Measurements from ENCODE around the gene SLPI. TPM values are rescaled to one million over a fixed set of nuclear protein-coding genes. Genes with fewer than 3 reads are reported as not detected.

Gene SLPI
- total and polyA plus RNA-seq, 2 donors (not counting 3 experiments of a cell fraction or from before 2014, with no cell fraction given) = not detected

DNA sequence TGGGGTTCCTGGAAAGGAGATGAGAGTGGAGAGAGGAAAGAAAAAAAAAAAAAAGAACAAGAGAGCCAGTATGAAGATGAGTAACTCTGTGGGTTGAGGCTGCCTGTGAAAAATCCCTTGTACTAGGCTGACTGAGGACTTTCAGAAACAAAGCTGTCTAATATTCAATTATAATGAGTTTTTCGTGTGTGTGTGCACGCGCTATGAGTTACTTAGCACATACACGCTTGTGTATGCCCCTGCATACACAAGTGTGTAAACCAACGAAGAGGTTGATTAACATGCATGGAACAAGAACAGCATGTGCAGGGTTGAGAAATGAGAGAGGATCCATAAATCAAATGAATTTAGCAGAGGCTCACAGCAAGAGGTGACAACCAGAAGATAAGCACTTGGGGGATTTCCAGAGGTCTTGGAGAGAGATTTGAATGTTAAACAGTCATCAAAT is 47.5 kb upstream of the SLPI start:
- POLR2A ChIA-PET = interaction anchor here (1.0 kb wide), 1 partner anchor 8 kb away, joined by 3 read pairs; no protein-coding TSS in a partner anchor
- no peak for DNase-seq (ENCODE audit: low read depth, low spot score)
- H3K4me3 ChIP-seq (replicated peaks in 1 of 3; ENCODE audit: insufficient read depth in 1 of 3, low read depth in 1 of 3, low read length in 3 of 3) = no peak overlapping the region
- H3K9me3 ChIP-seq (replicated peaks; ENCODE audit: control insufficient read depth, insufficient read depth, low read length) = no peaks in the 10 kb centered on the region
- H3K4me2 ChIP-seq (ENCODE audit: insufficient read depth, low read length) = no peak overlapping the region
- H3K9ac ChIP-seq (replicated peaks; ENCODE audit: extremely low read depth, insufficient read depth, low read length) = no peak overlapping the region
- peaks cover 7 to 15% of the 10 kb centered on the region in 2 experiments for H3K27me3 ChIP-seq (ENCODE audit: control insufficient read depth in 2 of 2, insufficient read depth in 2 of 2, low read length in 2 of 2)
- BruUV-seq (replicated peaks) = no TSS peak
- H2AFZ ChIP-seq (ENCODE audit: low read depth, low read length) = no peak overlapping the region
- H3K9me1 ChIP-seq (replicated peaks; ENCODE audit: control insufficient read depth, extremely low read depth, insufficient read depth, low read length) = no peaks in the 10 kb centered on the region
- no peaks in the 10 kb centered on the region for H3K4me1 ChIP-seq (ENCODE audit: control insufficient read depth, extremely low read depth, insufficient read depth, low read length)
- no peaks in the 10 kb centered on the region for H3K79me2 ChIP-seq (ENCODE audit: control insufficient read depth, insufficient read depth, low read length)
- H3K36me3 ChIP-seq (ENCODE audit: control insufficient read depth in 2 of 2, extremely low read depth in 1 of 2, insufficient read depth in 2 of 2, low read length in 2 of 2) = no peaks in the 10 kb centered on the region
- no peak for FAIRE-seq
- no peaks in the 10 kb centered on the region for H4K20me1 ChIP-seq (replicated peaks; ENCODE audit: control insufficient read depth, extremely low read depth, insufficient read depth, low read length)
- intact Hi-C loops (cut with micrococcal nuclease) = no loop called here
- CTCF ChIA-PET = interaction anchor here (1.2 to 4.3 kb wide), 7 partner anchors 8 to 470 kb away, joined by 3 to 35 read pairs (median 12); no protein-coding TSS in a partner anchor
- no peak for TF ChIP-seq MYC (IDR thresholded peaks at IDR 0.05; ENCODE audit: low read depth, low read length)
- TF ChIP-seq POLR2A (IDR thresholded peaks at IDR 0.05; ENCODE audit: low read depth, low read length) = no peak
- TF ChIP-seq MAX (IDR thresholded peaks at IDR 0.05; ENCODE audit: insufficient read depth, insufficient read length) = no peak
- no peak for TF ChIP-seq GATA2 (IDR thresholded peaks at IDR 0.05; ENCODE audit: insufficient read depth, insufficient read length, low read depth, low read length)
- TF ChIP-seq FOS (IDR thresholded peaks at IDR 0.05; ENCODE audit: borderline replicate concordance, insufficient read depth, low read length) = no peak
- TF ChIP-seq CTCF (IDR thresholded peaks at IDR 0.05; ENCODE audit: extremely low read depth in 1 of 2, insufficient read depth in 1 of 2, low read depth in 1 of 2, low read length in 2 of 2) = no peak
- no peak for TF ChIP-seq POLR2AphosphoS5 (IDR thresholded peaks at IDR 0.05; ENCODE audit: insufficient read depth, low read depth, low read length)
- TF ChIP-seq EZH2 (IDR thresholded peaks at IDR 0.05; ENCODE audit: borderline replicate concordance, low read depth, low read length, severe bottlenecking) = no peak
- no peak for TF ChIP-seq JUN (IDR thresholded peaks at IDR 0.05; ENCODE audit: borderline replicate concordance, insufficient read depth, insufficient read length, low read depth)
- H3K27ac ChIP-seq (ENCODE audit: insufficient read depth, low read depth, low read length) = no peak overlapping the region
- dilution Hi-C loops (cut with MboI; ENCODE audit: extremely low pct_ligation_motif_present, low sequenced_read_pairs) = no loop called here

All from endothelial cell of umbilical vein (primary cell).